Gastroesophageal sphincter (tissue), 4 donors: Measurements from ENCODE around the gene LIMK2. TPM values are rescaled to one million over a fixed set of nuclear protein-coding genes. Genes with fewer than 3 reads are reported as not detected.
"Not testable (repeated sequence)": the region's sequence is repeated elsewhere in the genome, so short reads cannot be mapped to it uniquely, and the experiment has no call there.

Experiments used
- ATAC-seq: fragments of 150-250 bp; one replicate; pipeline ENCODE4 v1.9.1; 2016; ENCODE audit warnings: mild to moderate bottlenecking, moderate library complexity
- H3K27ac ChIP-seq, 4 donors: fragments of 200-600 bp; sonication (generic) in 3 of 4; 1 replicate in 3 of 4; 2 replicates in 1 of 4; pipeline ENCODE4 v1.5.1; 2016 to 2019
- H3K27me3 ChIP-seq: fragments of 200-600 bp; sonication (generic); one replicate; pipeline ENCODE4 v1.5.1; 2019
- H3K36me3 ChIP-seq, 2 donors: fragments of 200-600 bp; sonication (generic); one replicate each; pipeline ENCODE4 v1.5.1; 2019; ENCODE audit warnings: control low read depth in 1 of 2
- H3K4me1 ChIP-seq, 3 donors: fragments of 200-600 bp; sonication (generic); 1 replicate in 2 of 3; 2 replicates in 1 of 3; pipeline ENCODE4 v1.5.1; 2016 to 2019; ENCODE audit warnings: control low read depth in 2 of 3
- H3K4me3 ChIP-seq, 2 donors: fragments of 200-600 bp; sonication (generic); one replicate each; pipeline ENCODE4 v1.5.1; 2019; ENCODE audit warnings: mild to moderate bottlenecking in 1 of 2, moderate library complexity in 1 of 2
- H3K9me3 ChIP-seq, 3 donors: fragments of 200-600 bp; sonication (generic); one replicate each; pipeline ENCODE4 v1.5.1; 2017 to 2019; ENCODE audit warnings: control low read depth in 2 of 3
- CTCF ChIP-seq, 4 experiments: fragments of 200-600 bp in 2 of 4; fragments of 450-650 bp in 2 of 4; sonication (generic) in 1 of 4; IDR thresholded peaks; one replicate each; pipeline ENCODE4 v1.5.1; 2017 to 2019; ENCODE audit warnings: antibody characterized with exemption in 4 of 4, mild to moderate bottlenecking in 2 of 4, moderate library complexity in 2 of 4
- EP300 ChIP-seq: sonication (generic); formaldehyde crosslinking; IDR thresholded peaks from one replicate; pipeline ENCODE4 v1.6.1; 2017; ENCODE audit warnings: antibody characterized with exemption, mild to moderate bottlenecking
- POLR2A ChIP-seq, 2 donors: fragments of 450-650 bp; IDR thresholded peaks; one replicate each; pipeline ENCODE4 v1.6.1; 2017; ENCODE audit warnings: antibody characterized with exemption in 2 of 2, mild to moderate bottlenecking in 2 of 2, moderate library complexity in 1 of 2
- POLR2AphosphoS5 ChIP-seq: sonication (generic); formaldehyde crosslinking; IDR thresholded peaks from one replicate; pipeline ENCODE4 v1.6.1; 2017; ENCODE audit warnings: antibody characterized with exemption
- WGBS, 2 donors: methylation state at CpG; one replicate each; pipeline ENCODE4 v1.1.5; 2018; ENCODE audit warnings: low coverage in 1 of 2; 5-methylcytosine and 5-hydroxymethylcytosine counted together
- total RNA-seq, 4 donors: library from RNA; depleted of rRNA; stranded (reverse); fragments of >200 nt; gene quantifications; one replicate each; pipeline ENCODE4 v1.1.0, GENCODE V29; 2016

Gene LIMK2
- total RNA-seq, 4 donors from 2014 or later, result 13.4 to 19.1 (median 15.9) TPM

GRCh38 chr22:31305194-31305593 lies 93.1 kb downstream of the LIMK2 start:
- H3K4me1 ChIP-seq, result no peaks in the 10 kb centered on the region
- H3K36me3 ChIP-seq, result no peaks in the 10 kb centered on the region
- TF ChIP-seq POLR2A (IDR thresholded peaks at IDR 0.05) (no peak), CTCF (IDR thresholded peaks at IDR 0.05) (no peak), EP300 (no peak), POLR2AphosphoS5 (no peak)
- 81 to 87% methylated on average over 3 of the region's 3 CpGs for WGBS, 2 donors
- no peak for ATAC-seq
- H3K4me3 ChIP-seq, result no peak overlapping the region
- H3K27me3 ChIP-seq, result no peaks in the 10 kb centered on the region
- H3K9me3 ChIP-seq, result no peaks in the 10 kb centered on the region
- H3K27ac ChIP-seq, result no peak overlapping the region

GRCh38 chr22:31308181-31308580 lies 96.1 kb downstream of the LIMK2 start:
- Histone ChIP-seq H3K4me3 (no peak overlapping the region), H3K36me3 (no peaks in the 10 kb centered on the region), H3K9me3 (no peaks in the 10 kb centered on the region), H3K27me3 (no peaks in the 10 kb centered on the region), H3K27ac (no peak overlapping the region), H3K4me1 (peaks cover 0 to 6% (median 2%) of the 10 kb centered on the region in 3 donors)
- TF ChIP-seq POLR2AphosphoS5 (no peak), CTCF (IDR thresholded peaks at IDR 0.05) (no peak), EP300 (no peak), POLR2A (IDR thresholded peaks at IDR 0.05) (no peak)
- ATAC-seq, result no peak

- ATAC-seq, result peak; percentile 95
- TF ChIP-seq POLR2AphosphoS5 (peak; percentile 82), POLR2A (IDR thresholded peaks at IDR 0.05) (no peak), CTCF (IDR thresholded peaks at IDR 0.05) (peak; percentile 74 to 84 (median 83))
- 10 to 24% methylated on average over 3 to 5 of the region's 6 CpGs for WGBS, 2 donors
- peak overlapping the region in 3 of 4 donors; percentile 55 to 65 (median 64) for H3K27ac ChIP-seq
- peaks cover 0 to 14% (median 8%) of the 10 kb centered on the region in 3 donors for H3K4me1 ChIP-seq
- no peaks in the 10 kb centered on the region for H3K36me3 ChIP-seq
- no peaks in the 10 kb centered on the region for H3K27me3 ChIP-seq
- no peak overlapping the region for H3K4me3 ChIP-seq
- peaks cover 0 to 7% (median 0%) of the 10 kb centered on the region in 3 donors for H3K9me3 ChIP-seq
Measured at GRCh38 chr22:31313366-31314147, 101.5 kb downstream of the LIMK2 start.

GRCh38 chr22:31314220-31314619 lies 102.1 kb downstream of the LIMK2 start:
- not testable (repeated sequence) for H3K27me3 ChIP-seq, ATAC-seq, H3K36me3 ChIP-seq, H3K27ac ChIP-seq, H3K9me3 ChIP-seq, H3K4me3 ChIP-seq
- peaks cover 0 to 14% (median 8%) of the 10 kb centered on the region in 3 donors for H3K4me1 ChIP-seq
- WGBS, 2 donors, result 91% methylated on average over 1 of the region's 1 CpG; no CpG with 5 or more reads in 1 of the 2 donors

- H3K27ac ChIP-seq, result no peak overlapping the region
- H3K4me3 ChIP-seq, result no peak overlapping the region
- no peak for ATAC-seq
- H3K9me3 ChIP-seq, result no peaks in the 10 kb centered on the region
- H3K4me1 ChIP-seq, result peaks cover 0 to 13% (median 0%) of the 10 kb centered on the region in 3 donors
- no peak for TF ChIP-seq CTCF (IDR thresholded peaks at IDR 0.05)
- no peak for TF ChIP-seq POLR2A (IDR thresholded peaks at IDR 0.05)
- no peak for TF ChIP-seq EP300
- TF ChIP-seq POLR2AphosphoS5, result no peak
- no peaks in the 10 kb centered on the region for H3K27me3 ChIP-seq
- H3K36me3 ChIP-seq, result peaks cover 0 to 25% of the 10 kb centered on the region in 2 donors
- 81 to 100% methylated on average over 1 to 3 of the region's 4 CpGs for WGBS, 2 donors
Measured at GRCh38 chr22:31321421-31321820, 109.3 kb downstream of the LIMK2 start.
